Effector memory CD4-positive, alpha-beta T cell (primary cell): ENCODE results near the gene PRKG1.

Experiments used
- DNase-seq, 3 donors: peaks; one replicate each; pipeline ENCODE4 v3.0.0-alpha.2; 2020
- H3K27ac ChIP-seq: 2 replicates; pipeline ENCODE4 v1.7.0; 2013; ENCODE audit warnings: mild to moderate bottlenecking, low read length, moderate library complexity; ENCODE audit not compliant: insufficient read depth, poor library complexity, severe bottlenecking
- H3K27me3 ChIP-seq: replicated peaks from 2 replicates; pipeline ENCODE4 v1.7.0; 2013; ENCODE audit warnings: mild to moderate bottlenecking, low read length; ENCODE audit not compliant: insufficient read depth, control insufficient read depth, poor library complexity, severe bottlenecking
- H3K36me3 ChIP-seq: 2 replicates; pipeline ENCODE4 v1.7.0; 2013; ENCODE audit warnings: mild to moderate bottlenecking, low read length, moderate library complexity; ENCODE audit not compliant: control insufficient read depth, insufficient read depth
- H3K4me1 ChIP-seq: 2 replicates; pipeline ENCODE4 v1.7.0; 2013; ENCODE audit warnings: low read length, mild to moderate bottlenecking; ENCODE audit not compliant: control insufficient read depth, insufficient read depth, poor library complexity, severe bottlenecking
- H3K4me3 ChIP-seq: 2 replicates; pipeline ENCODE4 v1.7.0; 2013; ENCODE audit warnings: low read length, low read depth, mild to moderate bottlenecking; ENCODE audit not compliant: insufficient read depth, poor library complexity, severe bottlenecking
- H3K9me3 ChIP-seq: 2 replicates; pipeline ENCODE4 v1.7.0; 2013; ENCODE audit warnings: mild to moderate bottlenecking, low read length, moderate library complexity; ENCODE audit not compliant: control insufficient read depth

PRKG1 gene

DNA sequence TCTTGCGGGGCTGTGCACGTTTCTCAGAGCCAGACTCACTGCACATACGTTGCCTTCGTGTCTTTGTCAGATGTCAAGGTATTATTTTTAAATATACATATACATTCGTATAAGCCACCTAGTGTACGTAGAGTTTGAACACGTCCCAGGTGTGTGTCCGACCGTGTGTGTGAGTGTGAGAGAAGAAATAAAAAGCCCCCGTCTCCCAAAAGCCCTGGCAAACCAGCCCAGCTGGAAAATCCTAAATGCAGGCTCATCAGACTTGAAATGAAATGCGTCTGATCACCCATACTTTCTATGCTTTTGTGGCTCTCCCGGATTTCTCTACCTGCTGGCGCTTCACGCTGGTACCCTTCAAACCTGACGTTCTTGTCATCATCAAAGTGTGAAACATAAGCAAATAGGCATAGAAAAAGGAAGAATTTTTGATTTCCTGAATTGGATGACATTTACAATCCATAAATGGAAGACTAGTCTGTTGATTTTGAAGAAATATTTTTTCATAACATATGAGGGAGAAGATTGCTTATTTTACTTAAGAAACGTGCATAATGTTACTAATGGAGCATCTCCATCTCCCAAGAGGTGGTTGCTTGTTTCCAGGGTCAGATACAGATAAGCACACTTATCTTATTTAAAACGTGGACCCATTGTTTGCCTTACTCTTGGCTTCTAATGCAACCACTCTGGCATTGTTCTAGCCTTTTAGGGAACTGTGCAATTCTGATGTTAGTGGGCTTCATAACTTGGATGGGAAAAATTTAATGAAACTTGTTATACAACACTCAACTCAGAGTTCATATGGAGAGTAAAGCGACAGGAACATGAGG is 971 bp downstream of the PRKG1 start:
- H3K27ac ChIP-seq = no peak overlapping the region
- H3K4me3 ChIP-seq = no peak overlapping the region
- no peaks in the 10 kb centered on the region for H3K4me1 ChIP-seq
- no peaks in the 10 kb centered on the region for H3K36me3 ChIP-seq
- no peak for DNase-seq
- no peaks in the 10 kb centered on the region for H3K9me3 ChIP-seq
- peaks cover 12% of the 10 kb centered on the region for H3K27me3 ChIP-seq

GRCh38 chr10:51075873-51076229 is 1.6 kb downstream of the PRKG1 start:
- Histone ChIP-seq H3K27me3 (peaks cover 12% of the 10 kb centered on the region), H3K36me3 (no peaks in the 10 kb centered on the region), H3K27ac (no peak overlapping the region), H3K9me3 (no peaks in the 10 kb centered on the region), H3K4me3 (no peak overlapping the region), H3K4me1 (no peaks in the 10 kb centered on the region)
- no peak for DNase-seq

DNA sequence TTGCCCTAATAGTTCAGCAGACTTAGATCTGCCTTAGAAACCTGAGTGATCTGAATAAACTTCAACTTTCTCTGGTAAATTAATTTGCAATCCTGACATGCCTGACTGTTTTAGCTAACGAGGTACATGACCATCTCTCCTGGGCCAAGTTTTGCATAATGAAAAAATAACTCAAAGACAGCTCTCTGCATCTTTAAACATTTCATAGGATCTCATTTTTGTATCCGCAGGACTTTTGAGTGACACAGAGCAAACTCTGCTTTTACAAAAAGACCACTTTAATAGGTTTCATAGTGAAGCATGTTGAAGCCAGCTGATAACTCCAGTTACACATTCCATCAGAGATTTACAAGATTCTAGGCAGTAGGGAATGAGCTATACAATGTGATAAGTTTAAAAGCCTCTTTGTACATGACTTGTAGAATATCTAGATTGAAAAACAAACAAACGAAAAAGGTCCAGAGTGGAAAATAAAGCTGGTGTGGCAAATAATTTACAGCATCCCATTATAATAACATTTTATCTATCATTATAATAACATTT is 2.1 kb downstream of the PRKG1 start:
- DNase-seq = no peak
- no peaks in the 10 kb centered on the region for H3K36me3 ChIP-seq
- H3K27me3 ChIP-seq = peaks cover 12% of the 10 kb centered on the region
- H3K4me1 ChIP-seq = no peaks in the 10 kb centered on the region
- no peak overlapping the region for H3K4me3 ChIP-seq
- no peak overlapping the region for H3K27ac ChIP-seq
- H3K9me3 ChIP-seq = no peaks in the 10 kb centered on the region

GRCh38 chr10:51077074-51077473 is 2.8 kb downstream of the PRKG1 start:
- H3K36me3 ChIP-seq = no peaks in the 10 kb centered on the region
- no peaks in the 10 kb centered on the region for H3K9me3 ChIP-seq
- H3K4me3 ChIP-seq = no peak overlapping the region
- no peak for DNase-seq
- H3K4me1 ChIP-seq = no peaks in the 10 kb centered on the region
- H3K27me3 ChIP-seq = peaks cover 12% of the 10 kb centered on the region
- H3K27ac ChIP-seq = no peak overlapping the region

- H3K4me1 ChIP-seq = no peaks in the 10 kb centered on the region
- H3K27ac ChIP-seq = no peak overlapping the region
- H3K4me3 ChIP-seq = no peak overlapping the region
- no peaks in the 10 kb centered on the region for H3K9me3 ChIP-seq
- no peaks in the 10 kb centered on the region for H3K36me3 ChIP-seq
- no peak for DNase-seq
- H3K27me3 ChIP-seq = peaks cover 12% of the 10 kb centered on the region
Measured at GRCh38 chr10:51077507-51077906, 3.2 kb downstream of the PRKG1 start.

DNA sequence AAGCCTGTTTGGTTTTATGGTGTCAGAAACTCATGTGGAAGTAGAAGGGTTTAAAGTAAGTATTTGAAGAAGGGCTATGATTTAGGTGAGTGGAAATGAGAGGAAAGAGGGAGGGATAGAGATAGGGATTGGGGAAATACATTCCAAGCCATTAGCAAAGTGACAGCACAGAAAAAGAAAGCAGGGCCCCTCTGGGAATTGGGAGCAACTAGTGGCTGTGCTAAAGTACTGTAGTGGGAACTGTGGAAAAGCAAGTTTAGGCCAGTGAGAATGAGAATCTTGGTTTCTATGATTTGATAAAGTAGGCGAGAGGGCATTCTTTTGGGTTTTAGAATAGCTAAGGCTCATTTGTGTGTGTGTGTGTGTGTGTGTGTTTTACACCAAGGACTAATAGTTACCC is 5.0 kb downstream of the PRKG1 start:
- H3K27ac ChIP-seq = no peak overlapping the region
- no peak for DNase-seq

DNA sequence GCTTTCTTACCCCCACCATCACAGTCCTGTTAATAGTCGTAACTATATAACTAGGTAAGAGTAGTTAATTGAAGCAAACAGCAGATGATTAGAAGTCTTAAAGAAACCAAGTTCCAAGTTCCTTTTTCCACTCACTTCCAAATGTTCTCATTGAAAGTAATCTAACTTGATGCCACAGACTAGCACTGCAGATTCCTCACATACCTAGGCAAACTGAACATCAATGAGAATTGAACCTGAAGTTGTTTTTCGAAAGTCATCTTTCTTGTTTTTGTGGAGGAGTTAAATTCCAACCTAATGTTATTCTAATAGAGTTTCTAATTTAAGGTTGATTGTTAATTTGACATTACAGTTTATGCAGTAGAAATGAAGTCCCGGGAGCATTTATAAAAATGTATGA is 5.5 kb downstream of the PRKG1 start:
- DNase-seq = no peak
- no peak overlapping the region for H3K27ac ChIP-seq
- H3K27me3 ChIP-seq = peaks cover 6% of the 10 kb centered on the region
- H3K4me1 ChIP-seq = no peaks in the 10 kb centered on the region
- no peak overlapping the region for H3K4me3 ChIP-seq
- no peaks in the 10 kb centered on the region for H3K9me3 ChIP-seq
- H3K36me3 ChIP-seq = no peaks in the 10 kb centered on the region

More for the DNA sequence above, 5.0 kb downstream of the PRKG1 start:
- Histone ChIP-seq H3K27me3 (peaks cover 9% of the 10 kb centered on the region), H3K4me1 (no peaks in the 10 kb centered on the region), H3K4me3 (no peak overlapping the region), H3K36me3 (no peaks in the 10 kb centered on the region), H3K9me3 (no peaks in the 10 kb centered on the region)

DNA sequence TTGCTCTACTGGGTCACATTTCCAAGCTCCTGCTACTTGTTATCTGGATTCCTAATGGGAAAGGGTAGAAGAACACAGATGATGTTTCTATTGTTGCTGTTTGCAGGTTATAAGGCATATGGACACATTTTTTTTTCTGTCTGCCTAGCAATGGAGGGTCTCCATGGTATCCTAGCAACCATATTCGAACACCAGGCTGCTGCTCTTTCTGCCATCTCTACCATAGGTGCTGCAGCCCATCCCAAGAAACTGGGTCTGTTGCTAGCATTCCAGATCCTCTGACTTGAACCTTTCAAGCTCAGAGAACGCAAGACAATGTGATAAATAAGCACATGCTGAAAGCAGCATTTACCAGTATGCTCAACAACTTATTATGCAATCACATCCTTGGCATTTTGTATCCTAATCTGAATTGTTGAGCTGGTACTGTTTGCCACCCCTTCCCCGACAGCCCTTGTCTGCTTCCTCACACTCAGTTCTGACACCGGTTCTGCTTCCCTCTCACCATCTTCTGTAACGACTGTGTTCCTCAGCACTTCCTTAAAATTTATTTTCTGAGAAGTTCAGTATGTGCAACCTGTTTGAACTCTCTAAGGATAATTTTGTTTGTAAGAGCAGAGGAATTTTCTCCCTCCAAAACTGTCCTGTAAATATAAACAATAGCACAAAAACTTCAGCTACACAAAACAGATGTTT is 6.2 kb downstream of the PRKG1 start:
- Histone ChIP-seq H3K36me3 (no peaks in the 10 kb centered on the region), H3K4me1 (no peaks in the 10 kb centered on the region), H3K27ac (no peak overlapping the region), H3K4me3 (no peak overlapping the region), H3K9me3 (no peaks in the 10 kb centered on the region), H3K27me3 (no peaks in the 10 kb centered on the region)
- no peak for DNase-seq

GRCh38 chr10:51082857-51083256 is 8.6 kb downstream of the PRKG1 start:
- no peak for DNase-seq

GRCh38 chr10:51083356-51083853 is 9.1 kb downstream of the PRKG1 start:
- Histone ChIP-seq H3K4me3 (no peak overlapping the region), H3K27ac (no peak overlapping the region), H3K27me3 (no peaks in the 10 kb centered on the region), H3K9me3 (no peaks in the 10 kb centered on the region), H3K4me1 (no peaks in the 10 kb centered on the region), H3K36me3 (no peaks in the 10 kb centered on the region)
- no peak for DNase-seq

More at GRCh38 chr10:51082857-51083256, 8.6 kb downstream of the PRKG1 start:
- Histone ChIP-seq H3K27ac (no peak overlapping the region), H3K27me3 (no peaks in the 10 kb centered on the region), H3K9me3 (no peaks in the 10 kb centered on the region), H3K4me1 (no peaks in the 10 kb centered on the region), H3K4me3 (no peak overlapping the region), H3K36me3 (no peaks in the 10 kb centered on the region)
